HG02885 (cell line): Measurements from ENCODE around the gene TLE1.

Experiments
- ATAC-seq: cut with Tn5 transposase; IDR thresholded peaks from one replicate; pipeline ENCODE4 v1.9.1; 2021; ENCODE audit warnings: mild to moderate bottlenecking; ENCODE audit not compliant: unreplicated experiment, poor library complexity

Gene TLE1

GRCh38 chr9:81687521-81688261, 1.7 kb downstream of the TLE1 start:
- no peak for ATAC-seq

GRCh38 chr9:81686614-81687520, 2.5 kb downstream of the TLE1 start:
- peak; percentile 36 for ATAC-seq

DNA sequence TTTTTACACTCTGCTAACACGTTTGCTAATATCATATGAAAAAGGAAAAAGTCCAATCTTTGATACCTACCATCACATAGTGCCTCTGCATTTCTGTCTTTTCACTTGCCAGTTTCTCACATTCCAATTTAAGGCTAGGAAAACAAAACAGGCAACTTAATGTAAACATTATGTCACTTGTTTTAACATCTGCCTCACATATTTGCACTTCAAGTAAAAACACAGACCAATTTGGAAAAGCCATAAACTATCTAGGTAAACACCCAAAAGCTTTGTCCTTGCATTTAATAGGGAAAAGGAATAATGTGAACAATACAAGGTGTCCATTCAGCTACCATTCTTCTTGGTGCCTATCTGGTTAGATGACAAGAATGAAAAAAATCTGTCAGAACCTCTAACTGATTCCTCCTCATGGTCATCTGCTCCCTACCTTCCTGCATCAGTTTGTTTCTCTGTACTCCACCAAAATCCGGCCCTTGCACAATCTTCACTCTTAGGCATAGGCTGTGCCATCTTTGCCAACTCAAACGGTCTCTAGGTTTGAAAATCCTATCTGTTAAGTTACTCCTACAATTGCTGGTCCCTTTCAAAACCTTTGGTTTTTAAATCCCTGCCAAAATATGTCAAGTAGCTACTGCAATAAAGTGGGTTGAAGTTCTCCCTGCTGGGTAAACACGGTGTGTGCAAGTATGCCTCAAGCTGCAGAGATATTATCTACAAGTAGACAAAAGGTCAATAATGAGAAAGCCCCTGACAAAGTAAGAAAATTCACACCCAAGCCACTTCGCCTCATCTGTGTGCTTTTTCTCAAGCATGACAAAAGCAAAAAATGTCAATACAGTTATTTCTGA, 3.4 kb downstream of the TLE1 start:
- ATAC-seq = no peak

- ATAC-seq = no peak
Measured at GRCh38 chr9:81684635-81685034, 4.7 kb downstream of the TLE1 start.

DNA sequence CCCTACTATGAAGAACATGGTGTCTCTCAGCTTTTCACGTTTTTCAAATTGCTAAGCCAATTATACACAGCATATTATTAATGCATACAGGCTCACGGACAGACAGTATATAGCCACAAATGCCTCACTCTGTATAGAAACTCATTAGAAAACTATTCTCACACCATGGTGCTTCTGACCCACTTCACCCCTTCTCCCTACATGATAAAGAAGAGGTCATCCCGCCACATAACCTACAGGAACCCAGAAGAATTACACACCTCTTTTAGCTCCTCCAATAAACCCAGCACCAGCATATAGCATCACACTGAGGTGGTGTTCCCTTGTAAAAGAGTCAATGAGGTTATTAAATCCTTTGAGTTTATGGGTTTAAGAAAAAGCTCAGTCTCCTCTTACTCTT, 5.6 kb downstream of the TLE1 start:
- ATAC-seq = no peak

- ATAC-seq = no peak
Measured at GRCh38 chr9:81683238-81683637, 6.1 kb downstream of the TLE1 start.

DNA sequence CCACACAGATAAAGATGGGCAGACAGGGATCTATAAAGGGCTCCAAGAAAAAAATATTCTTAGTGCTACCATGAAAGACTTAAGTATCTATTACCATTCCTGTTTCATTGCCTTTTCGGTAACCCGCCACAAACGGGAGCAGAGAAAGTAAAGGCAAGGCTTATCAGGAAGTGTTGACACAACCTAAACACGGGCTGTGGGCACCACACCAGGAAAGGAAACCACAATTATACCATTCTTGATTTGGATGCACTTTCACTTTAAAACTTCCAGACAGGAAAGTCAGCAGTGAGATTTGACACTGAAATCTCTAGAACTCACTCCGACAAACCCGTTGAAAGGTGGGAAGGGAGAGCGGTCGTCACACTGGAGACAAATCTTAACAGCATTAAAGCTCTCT, 6.5 kb downstream of the TLE1 start:
- ATAC-seq = no peak

GRCh38 chr9:81682177-81682576, 7.2 kb downstream of the TLE1 start:
- no peak for ATAC-seq

- ATAC-seq = no peak
Measured at GRCh38 chr9:81680506-81680905, 8.8 kb downstream of the TLE1 start.

GRCh38 chr9:81680006-81680405, 9.3 kb downstream of the TLE1 start:
- ATAC-seq = no peak

- no peak for ATAC-seq
Measured at GRCh38 chr9:81678088-81678487, 11.3 kb downstream of the TLE1 start.

DNA sequence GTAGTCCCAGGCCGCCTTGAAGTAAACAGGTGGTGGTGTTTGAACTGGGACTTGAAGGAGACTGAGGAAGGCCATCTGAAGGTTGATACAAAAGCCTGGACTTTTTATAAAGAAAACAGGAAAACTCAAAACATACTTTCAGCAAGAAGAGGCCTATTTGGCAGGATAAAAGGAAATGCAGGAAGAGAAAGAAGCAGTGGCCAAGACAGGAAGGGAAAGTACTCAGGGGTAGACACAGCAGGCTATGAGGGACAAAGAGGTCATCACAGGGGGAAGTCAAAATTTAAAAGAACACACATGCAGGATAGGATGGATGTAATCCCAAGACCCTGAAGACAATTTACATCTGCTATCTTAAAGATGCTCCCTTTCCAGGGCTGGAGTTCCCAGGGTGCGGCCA, 13.0 kb downstream of the TLE1 start:
- ATAC-seq = no peak

DNA sequence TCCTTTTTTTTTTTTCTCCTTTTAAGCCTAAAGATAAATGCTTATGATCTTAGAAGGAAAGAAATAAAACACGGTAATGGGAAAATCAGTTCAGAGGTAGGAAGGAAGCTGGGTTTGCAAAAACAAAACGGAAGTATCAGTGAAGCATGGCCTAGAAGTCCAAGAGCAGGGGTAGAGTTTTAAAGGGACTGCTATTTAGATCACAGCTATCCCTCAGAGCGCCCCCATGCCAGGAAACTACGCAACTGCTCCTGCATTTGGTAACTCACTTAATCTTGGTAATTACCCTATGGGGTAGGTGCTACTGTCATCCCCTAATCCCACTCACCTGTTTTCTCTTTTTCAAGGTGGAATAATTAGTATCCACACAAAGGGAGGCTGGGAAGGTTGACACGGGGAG, 16.0 kb downstream of the TLE1 start:
- no peak for ATAC-seq

- no peak for ATAC-seq
Measured at GRCh38 chr9:81671880-81672280, 17.5 kb downstream of the TLE1 start.

DNA sequence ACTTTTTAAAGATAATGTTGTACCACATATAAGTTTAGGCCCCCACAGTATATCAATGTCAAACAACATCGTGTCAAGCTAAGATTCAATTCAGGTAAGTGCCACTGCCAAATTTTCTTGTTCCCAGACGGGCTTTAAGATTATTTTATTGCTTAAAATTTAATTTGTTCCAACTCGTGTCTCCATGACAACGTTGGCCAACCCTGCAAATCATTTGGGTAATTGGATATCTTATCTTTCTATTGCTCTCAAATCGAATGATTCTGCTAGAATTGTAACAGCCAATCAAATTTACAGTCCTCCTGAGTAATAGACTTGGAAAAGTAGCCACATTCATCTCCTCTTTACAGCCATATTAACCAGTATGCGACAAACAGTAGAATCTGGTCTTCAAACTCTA, 19.5 kb downstream of the TLE1 start:
- ATAC-seq = no peak

DNA sequence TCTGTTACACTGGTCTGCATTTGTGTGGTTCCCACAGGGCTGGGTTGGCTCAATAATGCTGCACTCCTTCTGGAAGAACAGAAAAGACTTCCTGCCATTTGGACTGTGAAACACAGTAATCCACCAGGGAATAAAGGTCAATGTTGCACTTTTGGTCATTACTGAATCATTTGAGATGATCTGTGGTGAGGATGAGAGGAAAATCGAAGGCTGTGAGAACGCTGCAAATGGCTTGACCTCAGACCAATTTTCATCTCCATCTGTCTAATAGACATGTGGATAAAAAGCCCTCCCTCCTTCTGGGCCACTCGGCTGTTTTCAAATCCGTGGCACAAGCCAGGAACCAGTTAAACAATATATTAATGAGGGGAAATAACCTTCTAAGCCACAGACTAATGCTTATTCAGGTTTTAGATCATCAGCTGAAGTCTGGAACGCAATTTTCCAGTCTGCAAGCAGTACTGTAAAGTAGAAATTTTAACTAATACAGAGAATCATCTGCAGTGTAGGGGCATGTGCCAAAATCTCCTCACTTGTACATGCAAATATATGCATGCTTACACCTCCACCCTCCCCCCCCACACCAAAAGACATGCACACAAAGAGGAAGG, 20.2 kb downstream of the TLE1 start:
- ATAC-seq = no peak

DNA sequence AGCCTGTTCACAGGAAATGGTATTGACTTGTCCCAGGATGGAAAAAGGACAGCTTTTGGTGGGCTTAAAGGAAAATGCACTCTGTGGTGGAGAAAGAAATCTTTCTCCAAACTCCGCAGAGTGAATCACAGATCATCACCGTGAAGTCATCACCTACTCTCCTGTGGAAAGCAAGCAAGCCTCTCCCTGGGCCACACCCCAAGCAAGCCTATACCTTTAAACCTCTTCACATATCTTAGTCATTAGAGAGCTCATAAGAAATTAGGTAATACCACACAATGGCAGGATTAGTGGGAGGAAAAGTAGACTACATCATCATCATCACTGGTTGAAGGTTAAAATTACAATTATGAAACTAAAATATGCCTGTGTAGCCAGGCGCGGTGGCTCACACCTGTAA, 23.2 kb downstream of the TLE1 start:
- no peak for ATAC-seq

DNA sequence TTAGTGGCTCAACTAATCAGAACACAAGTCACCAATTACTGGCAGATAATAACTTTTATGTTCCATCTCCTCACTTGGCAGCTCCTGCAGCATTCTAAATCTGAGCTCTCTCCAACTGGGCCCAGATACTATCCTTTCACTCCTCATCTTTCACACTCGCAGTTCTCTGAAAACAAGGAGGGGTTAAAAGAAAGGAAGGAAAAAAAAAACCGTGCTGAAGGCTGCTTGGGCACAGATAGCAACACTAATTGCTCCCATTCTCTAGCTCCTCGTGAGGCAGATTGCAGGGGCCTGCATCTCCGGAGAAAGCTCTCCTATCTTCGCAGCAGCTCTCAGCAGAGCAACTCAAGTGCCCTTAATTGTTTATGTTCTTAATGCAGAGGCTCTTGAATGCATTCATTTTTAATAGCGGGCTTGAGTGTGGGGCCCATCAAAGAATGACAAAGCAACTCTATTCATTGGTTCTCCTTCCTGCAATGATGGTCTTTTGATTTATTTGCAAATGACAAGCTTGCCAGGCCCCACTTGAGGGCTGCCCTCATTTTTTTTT, 23.9 kb downstream of the TLE1 start:
- ATAC-seq = no peak

DNA sequence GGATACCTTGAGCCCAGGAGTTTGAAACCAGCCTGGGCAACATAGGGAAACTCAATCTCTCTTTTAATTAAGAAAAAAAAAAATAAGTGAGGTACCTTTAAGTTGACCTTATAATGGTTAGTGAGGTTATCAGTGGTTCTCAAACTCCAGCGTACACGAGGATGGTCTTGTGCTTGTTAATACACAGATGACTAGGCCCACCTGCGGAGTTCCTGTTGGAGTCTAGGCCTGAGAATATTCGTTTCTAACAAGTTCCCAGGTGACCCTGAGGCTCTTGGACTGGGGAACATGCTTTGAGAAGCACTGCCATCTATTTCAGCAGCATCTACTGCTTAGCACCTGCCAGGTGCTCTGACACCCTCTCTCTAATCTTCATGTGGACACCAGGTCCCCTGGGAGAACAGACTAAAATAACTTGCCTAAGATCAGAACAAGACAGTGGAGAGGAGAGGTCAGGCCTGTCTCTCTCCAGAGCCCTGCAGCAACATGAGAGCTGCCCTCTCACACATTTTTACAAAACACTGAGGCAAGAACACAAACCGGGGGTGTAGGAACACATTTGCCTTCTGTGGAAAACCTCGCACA, 24.6 kb downstream of the TLE1 start:
- peak; percentile 58 for ATAC-seq

GRCh38 chr9:81661339-81661738, 28.0 kb downstream of the TLE1 start:
- ATAC-seq = no peak
